HG03097 (cell line): ENCODE results near the gene CD48.

ENCODE experiments used
- ATAC-seq: cut with Tn5 transposase; IDR thresholded peaks from one replicate; pipeline ENCODE4 v1.9.1; 2021; ENCODE audit not compliant: unreplicated experiment, low FRiP score

The CD48 gene

DNA sequence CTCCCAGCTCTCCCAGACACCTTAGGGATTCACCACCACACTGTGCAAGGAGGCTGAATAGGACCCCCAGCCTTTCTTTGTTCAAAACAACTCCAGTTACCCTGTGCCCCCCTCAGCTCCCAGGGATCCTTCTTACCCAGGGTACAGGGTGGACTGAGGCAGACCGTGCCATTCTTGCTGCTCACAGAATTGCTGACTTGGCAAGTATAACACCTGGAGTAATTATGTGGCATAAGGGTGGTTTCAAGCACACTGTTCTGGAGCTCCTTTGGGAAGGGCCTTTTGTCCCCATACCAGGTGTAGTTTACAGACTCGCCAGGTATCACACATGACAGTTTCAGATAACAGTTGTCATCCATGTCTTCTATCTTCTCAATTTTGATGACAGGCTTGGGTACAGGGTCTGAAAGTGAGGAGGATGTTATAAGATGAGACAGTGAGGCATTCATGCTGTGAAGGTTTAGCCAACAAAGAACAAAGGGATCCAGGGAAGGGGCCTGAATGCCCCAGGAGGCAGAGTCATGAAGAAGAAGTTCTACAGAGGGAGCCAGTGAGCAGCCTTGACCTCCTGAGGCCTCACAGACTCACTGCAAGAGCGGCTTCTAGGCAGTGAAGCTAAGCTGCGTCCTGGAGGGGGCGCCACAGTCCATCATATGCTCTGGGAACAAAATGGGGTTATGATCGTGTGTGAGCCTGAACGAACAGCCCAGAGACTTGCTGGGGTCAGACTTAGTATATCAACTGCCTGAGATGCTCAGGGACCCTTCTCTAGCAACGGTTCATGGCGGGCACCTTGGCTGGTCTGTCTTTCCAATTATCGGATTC, 30.3 kb downstream of the CD48 start:
- no peak for ATAC-seq

GRCh38 chr1:160680399-160680798, 31.2 kb downstream of the CD48 start:
- ATAC-seq: no peak

DNA sequence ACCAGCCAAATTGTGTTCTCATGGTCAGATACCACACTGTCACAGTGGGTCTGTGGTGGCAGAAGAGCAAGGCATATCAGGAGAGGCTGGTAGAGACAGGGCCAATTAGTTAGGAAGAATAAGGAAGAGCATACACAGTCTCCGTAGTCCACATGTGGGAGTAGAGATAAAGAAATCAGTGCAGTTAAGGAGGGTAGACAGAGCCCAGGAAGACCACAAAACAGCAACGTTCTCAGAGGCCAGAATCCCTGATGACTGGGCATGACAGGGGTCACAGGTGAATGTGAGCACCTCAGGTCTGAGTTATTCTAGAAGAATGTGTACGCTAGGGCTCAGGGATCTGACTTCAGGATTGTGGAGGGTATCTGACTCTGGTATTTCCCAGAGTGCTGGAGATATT, 31.7 kb downstream of the CD48 start:
- ATAC-seq: no peak

DNA sequence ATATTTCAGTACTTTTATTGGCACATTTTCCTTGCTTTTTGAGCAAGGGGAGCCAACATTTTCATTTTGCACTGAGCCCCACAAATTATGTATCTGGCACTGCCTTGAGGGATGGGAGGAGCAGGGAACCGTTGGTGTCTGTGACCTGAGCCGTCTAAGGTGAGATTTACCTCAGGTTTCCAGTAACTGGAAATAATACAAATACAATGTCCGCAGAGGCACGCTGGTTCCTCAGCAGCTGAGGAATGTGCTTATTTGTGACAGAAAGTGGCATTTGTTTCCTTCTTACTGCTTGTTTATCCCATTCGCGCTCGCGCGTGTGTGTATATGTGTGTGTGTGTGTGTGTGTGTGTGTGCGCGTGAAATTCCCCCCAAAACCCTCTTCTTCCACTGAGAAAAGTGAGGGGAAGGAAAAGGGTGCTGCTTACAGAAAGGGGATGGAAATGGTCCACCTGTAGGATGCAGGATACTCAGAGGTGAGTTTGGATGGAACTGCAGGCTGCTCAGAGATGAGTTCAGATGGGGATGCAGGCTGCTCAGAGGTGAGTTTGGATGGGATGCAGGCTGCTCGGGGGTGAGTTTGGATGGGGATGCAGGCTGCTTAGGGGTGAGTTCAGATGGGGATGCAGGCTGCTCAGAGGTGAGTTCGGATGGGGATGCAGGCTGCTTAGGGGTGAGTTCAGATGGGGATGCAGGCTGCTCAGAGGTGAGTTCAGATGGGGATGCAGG, 34.6 kb downstream of the CD48 start:
- ATAC-seq: no peak

- peak; percentile 33 for ATAC-seq
These were observed 35.8 kb downstream of the CD48 start for GRCh38 chr1:160675641-160676410.

GRCh38 chr1:160674415-160674814, 37.2 kb downstream of the CD48 start:
- no peak for ATAC-seq

DNA sequence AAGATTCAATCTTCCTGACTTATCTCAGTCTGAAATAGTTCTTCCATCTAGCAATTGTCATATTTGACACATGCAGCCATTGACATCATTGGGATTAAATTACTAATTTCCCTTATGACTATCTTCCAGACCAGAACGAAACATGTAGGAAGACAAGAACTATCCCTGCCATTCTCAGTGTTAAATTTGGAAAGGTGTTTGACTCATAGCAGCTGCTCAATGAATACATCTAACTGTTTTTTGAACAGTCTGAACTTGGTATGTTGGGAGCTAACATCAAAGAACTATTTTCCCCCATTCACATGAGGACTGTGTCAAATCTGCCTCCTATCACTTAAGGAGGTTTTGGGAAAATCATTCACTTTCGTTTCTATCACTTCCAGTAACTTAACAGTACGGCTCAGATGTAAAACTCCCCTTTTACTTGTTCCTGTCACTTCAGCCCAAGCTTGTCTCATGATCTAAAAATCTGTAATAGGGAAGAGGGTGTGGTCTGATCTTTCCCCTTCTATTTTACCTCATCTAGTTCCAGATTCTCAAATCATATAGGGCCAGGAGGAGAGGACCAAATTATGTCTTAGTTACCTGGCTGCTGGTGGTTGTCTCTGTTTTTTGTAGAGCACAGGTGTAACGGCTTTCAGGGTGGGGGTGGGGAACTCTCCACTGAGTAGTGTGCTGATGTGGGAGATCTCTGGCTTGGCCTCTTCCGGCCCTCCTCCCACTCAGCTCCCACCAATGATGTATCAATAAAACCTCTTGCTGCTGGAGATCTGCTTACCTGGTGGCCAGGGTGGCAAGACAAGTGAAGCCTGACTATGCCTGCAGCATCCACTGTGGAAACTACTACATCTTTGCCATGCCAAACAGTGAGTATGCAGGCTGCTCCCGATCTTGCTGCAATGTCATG, 38.6 kb downstream of the CD48 start:
- ATAC-seq: no peak

DNA sequence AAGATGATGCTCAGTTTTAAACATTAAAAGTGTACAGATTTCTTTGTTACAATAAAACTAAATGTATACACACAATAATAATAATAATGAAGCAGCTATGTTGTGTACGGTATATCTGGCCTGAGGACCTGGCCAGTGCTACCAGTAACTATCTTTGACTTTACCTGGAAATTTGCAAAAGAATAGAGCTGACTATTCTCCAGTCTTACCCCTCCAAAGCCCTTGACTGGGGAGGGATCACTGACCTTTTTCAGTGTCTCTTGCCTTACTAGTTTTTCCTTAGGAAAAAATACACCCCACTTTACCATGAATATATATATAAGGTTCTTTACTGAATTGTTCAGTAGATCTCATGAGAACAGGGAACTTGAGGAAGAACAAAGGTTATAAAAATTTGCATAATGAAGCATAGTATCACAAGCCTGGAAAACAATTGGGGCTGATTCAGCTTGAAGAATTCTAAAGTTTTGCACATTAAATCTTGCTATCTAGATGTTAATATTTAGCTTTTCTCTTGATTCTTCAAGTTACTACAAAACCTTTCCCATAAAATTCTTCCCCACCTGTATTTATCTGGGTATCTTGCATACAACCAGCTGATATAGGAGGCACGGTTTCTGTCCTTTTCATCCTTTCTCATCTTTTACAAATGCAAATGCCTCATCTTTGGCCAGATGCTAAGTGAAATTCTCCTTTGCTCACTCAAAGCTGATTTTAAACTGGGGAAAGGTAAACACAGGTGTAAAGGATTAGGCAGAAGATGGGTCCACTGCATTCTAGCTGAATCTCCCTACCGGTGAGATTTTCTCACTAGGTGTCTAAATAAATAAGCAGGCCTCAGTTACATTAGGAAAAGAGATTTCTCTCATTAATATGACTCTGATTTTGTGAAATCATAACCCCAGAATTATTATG, 39.8 kb downstream of the CD48 start:
- no peak for ATAC-seq

DNA sequence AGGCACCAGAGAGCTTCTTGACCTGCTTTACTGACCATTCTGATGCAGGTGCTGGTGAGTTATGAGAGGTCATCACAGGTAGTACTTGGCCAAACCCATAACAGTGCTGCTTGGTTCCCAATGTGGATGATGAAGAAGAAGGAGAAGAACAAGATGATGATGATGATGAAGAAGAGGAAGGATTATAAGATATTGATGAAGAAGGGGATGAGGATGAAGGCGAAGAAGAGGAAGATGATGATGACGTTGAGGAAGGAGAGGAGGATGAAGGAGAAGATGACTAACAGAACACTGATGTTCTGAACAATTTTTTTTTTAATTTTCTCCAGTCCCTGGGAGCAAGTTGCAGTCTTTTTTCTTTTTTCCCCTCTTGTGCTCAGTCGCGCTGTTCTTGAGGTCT, 40.9 kb downstream of the CD48 start:
- ATAC-seq: no peak

DNA sequence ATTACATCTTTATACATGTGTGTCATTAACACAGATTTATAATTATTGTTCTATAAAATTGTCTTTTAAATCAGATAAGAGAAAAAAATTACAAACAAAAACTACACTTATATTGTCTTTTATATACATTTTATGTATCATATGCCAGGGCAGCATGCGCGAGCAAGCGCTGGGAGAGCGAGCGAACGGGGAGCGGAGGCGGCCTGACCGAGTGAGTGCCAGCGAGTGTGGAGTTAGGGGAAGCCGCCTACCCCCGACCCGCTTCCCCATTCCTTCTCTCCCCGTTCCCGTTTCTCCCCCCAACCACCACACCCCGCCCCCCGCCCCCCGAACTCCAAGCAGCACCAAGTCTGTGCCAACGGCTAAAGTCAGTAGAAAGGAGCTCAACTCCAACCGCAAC, 41.8 kb downstream of the CD48 start:
- ATAC-seq: no peak

GRCh38 chr1:160669276-160669675, 42.3 kb downstream of the CD48 start:
- ATAC-seq: no peak

- ATAC-seq: no peak
These were observed 43.7 kb downstream of the CD48 start for GRCh38 chr1:160667896-160668295.

- no peak for ATAC-seq
These were observed 45.6 kb downstream of the CD48 start for GRCh38 chr1:160666079-160666442.

- no peak for ATAC-seq
These were observed 46.1 kb downstream of the CD48 start for GRCh38 chr1:160665330-160666078.

DNA sequence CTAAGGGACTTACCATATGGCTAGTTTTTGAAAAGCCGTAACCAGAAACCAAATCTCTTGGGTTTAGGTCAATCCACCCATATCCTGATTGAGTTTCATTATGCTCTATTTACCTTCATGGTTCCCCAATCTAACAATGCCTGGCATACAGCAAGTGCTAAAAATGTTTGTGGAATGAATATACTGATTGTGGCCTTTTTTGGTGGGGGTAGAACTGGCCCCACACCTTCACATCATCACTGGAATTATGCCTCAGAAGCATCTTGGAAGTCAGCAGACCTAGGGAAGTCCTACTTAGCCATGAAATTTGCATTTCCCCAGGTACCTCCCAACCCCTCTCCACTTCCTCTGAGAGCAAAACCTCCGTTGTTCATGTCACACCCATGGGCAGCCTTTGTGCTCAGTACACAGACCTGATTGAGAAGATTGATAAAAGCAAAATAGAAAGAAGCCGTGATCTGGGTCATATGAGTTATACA, 47.0 kb downstream of the CD48 start:
- ATAC-seq: peak; percentile 77

DNA sequence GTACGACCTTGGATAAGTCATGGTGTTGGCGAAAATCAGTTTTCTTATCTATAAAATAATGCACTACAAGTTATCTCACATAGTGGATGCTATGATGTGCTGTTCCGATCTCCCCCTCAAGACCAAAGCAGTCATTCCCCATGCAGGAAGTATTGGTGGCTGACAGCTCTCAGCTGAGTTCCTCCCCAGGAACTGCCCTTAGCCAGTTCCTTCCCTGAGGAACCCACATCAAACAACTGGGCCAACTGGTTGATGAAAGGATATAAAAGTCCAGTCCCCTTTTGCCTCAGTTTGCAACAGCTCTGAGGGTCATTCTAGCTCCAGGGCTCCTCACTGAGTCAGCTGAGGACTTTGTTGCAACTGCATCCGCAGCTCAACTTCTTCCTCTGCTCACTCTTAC, 48.7 kb downstream of the CD48 start:
- ATAC-seq: no peak

GRCh38 chr1:160659566-160659965, 52.1 kb downstream of the CD48 start:
- ATAC-seq: no peak

- ATAC-seq: no peak
These were observed 52.8 kb downstream of the CD48 start for GRCh38 chr1:160658814-160659193.
